PFSK-1 (cell line): ENCODE data around the gene PANK4.

ENCODE experiments used
- FOXP2 ChIP-seq: optimal IDR thresholded peaks from 2 replicates; pipeline ENCODE3; 2011; ENCODE audit warnings: borderline replicate concordance, control low read depth, inconsistent platforms; ENCODE audit not compliant: insufficient read depth; ENCODE audit errors: extremely low read length, extremely low read depth
- POLR2AphosphoS5 ChIP-seq: IDR thresholded peaks from 2 replicates; pipeline ENCODE4 v1.6.1; 2012; ENCODE audit warnings: low read depth, mild to moderate bottlenecking, control low read depth, low read length, moderate library complexity
- REST ChIP-seq, 2 experiments: IDR thresholded peaks; 2 replicates each; pipeline versions ENCODE4 v1.6.1 to v1.8.0; 2011 to 2012; ENCODE audit warnings: low read depth in 2 of 2, low read length in 2 of 2, control low read depth in 1 of 2, inconsistent platforms in 1 of 2, mild to moderate bottlenecking in 1 of 2, moderate library complexity in 1 of 2; ENCODE audit not compliant: insufficient read depth in 1 of 2
- SIN3A ChIP-seq: IDR thresholded peaks from 2 replicates; pipeline ENCODE4 v1.6.1; 2012; ENCODE audit warnings: mild to moderate bottlenecking, low read length, moderate library complexity, borderline replicate concordance; ENCODE audit not compliant: insufficient read depth
- TAF1 ChIP-seq: IDR thresholded peaks from 2 replicates; pipeline ENCODE4 v1.6.1; 2012; ENCODE audit warnings: low read length, control low read depth, borderline replicate concordance; ENCODE audit not compliant: insufficient read depth

PANK4 gene

GRCh38 chr1:2466958-2467554 lies 59.3 kb downstream of the PANK4 start:
- TF ChIP-seq POLR2AphosphoS5 = no peak
- TF ChIP-seq SIN3A = no peak
- no peak for TF ChIP-seq FOXP2

- TF ChIP-seq SIN3A (no peak), TAF1 (no peak), POLR2AphosphoS5 (no peak), FOXP2 (no peak), REST (IDR thresholded peaks at IDR 0.05; ENCODE audit: insufficient read depth in 1 of 2, low read depth in 2 of 2, low read length in 2 of 2) (no peak)
Observed at GRCh38 chr1:2466270-2466665, 60.1 kb downstream of the PANK4 start.

- TF ChIP-seq POLR2AphosphoS5 (no peak), REST (IDR thresholded peaks at IDR 0.05; ENCODE audit: insufficient read depth in 1 of 2, low read depth in 2 of 2, low read length in 2 of 2) (no peak), TAF1 (no peak), SIN3A (no peak), FOXP2 (no peak)
Observed at GRCh38 chr1:2465371-2466269, 60.8 kb downstream of the PANK4 start.

- no peak for TF ChIP-seq POLR2AphosphoS5
- no peak for TF ChIP-seq SIN3A
- TF ChIP-seq TAF1 = no peak
- TF ChIP-seq FOXP2 = no peak
Observed at GRCh38 chr1:2463396-2463795, 63.0 kb downstream of the PANK4 start.

GRCh38 chr1:2462819-2463218 lies 63.6 kb downstream of the PANK4 start:
- TF ChIP-seq TAF1 = no peak
- no peak for TF ChIP-seq REST (IDR thresholded peaks at IDR 0.05; ENCODE audit: insufficient read depth in 1 of 2, low read depth in 2 of 2, low read length in 2 of 2)
- no peak for TF ChIP-seq SIN3A
- no peak for TF ChIP-seq FOXP2
- no peak for TF ChIP-seq POLR2AphosphoS5

- TF ChIP-seq SIN3A = no peak
- TF ChIP-seq FOXP2 = no peak
- TF ChIP-seq POLR2AphosphoS5 = no peak
- TF ChIP-seq REST (IDR thresholded peaks at IDR 0.05; ENCODE audit: insufficient read depth in 1 of 2, low read depth in 2 of 2, low read length in 2 of 2) = no peak
- TF ChIP-seq TAF1 = no peak
Observed at GRCh38 chr1:2460996-2461751, 65.2 kb downstream of the PANK4 start.
